Heart left ventricle (tissue), 16 donors: ENCODE results near the gene CLEC4G. TPM values are rescaled to one million over a fixed set of nuclear protein-coding genes. Genes with fewer than 3 reads are reported as not detected.

Source experiments
- ATAC-seq, 4 donors: fragments of 200-7000 bp; cut with Tn5 transposase; one replicate each; pipeline ENCODE4 v1.9.1; 2020 to 2022; ENCODE audit warnings: moderate library complexity in 4 of 4, mild to moderate bottlenecking in 3 of 4, moderate number of reproducible peaks in 1 of 4
- DNase-seq, 5 donors: peaks; one replicate each; pipeline ENCODE4 v3.0.0-alpha.2; 2020
- H3K27ac ChIP-seq, 12 donors: fragments of 200-600 bp; sonication (generic) in 4 of 12; one replicate each; pipeline versions ENCODE4 v1.5.0 to v1.8.0; 2016 to 2022; ENCODE audit warnings: mild to moderate bottlenecking in 2 of 12
- H3K27me3 ChIP-seq, 9 donors: fragments of 200-600 bp; sonication (generic) in 2 of 9; one replicate each; pipeline versions ENCODE4 v1.5.1 to v1.8.0; 2016 to 2022; ENCODE audit warnings: mild to moderate bottlenecking in 3 of 9
- H3K36me3 ChIP-seq, 9 donors: fragments of 200-600 bp; sonication (generic) in 2 of 9; one replicate each; pipeline versions ENCODE4 v1.5.0 to v1.8.0; 2018 to 2022; ENCODE audit warnings: mild to moderate bottlenecking in 2 of 9
- H3K4me1 ChIP-seq, 12 donors: fragments of 200-600 bp; sonication (generic) in 4 of 12; one replicate each; pipeline versions ENCODE4 v1.5.0 to v1.8.0; 2016 to 2022; ENCODE audit warnings: mild to moderate bottlenecking in 3 of 12
- H3K4me3 ChIP-seq, 12 donors: fragments of 200-600 bp; sonication (generic) in 4 of 12; one replicate each; pipeline versions ENCODE4 v1.5.0 to v1.8.0; 2017 to 2022; ENCODE audit warnings: mild to moderate bottlenecking in 9 of 12, moderate library complexity in 4 of 12
- H3K9me3 ChIP-seq, 12 donors: fragments of 200-600 bp; sonication (generic) in 4 of 12; one replicate each; pipeline versions ENCODE4 v1.5.0 to v1.8.0; 2016 to 2022; ENCODE audit warnings: mild to moderate bottlenecking in 1 of 12
- CTCF ChIP-seq, 12 donors: fragments of 200-600 bp; sonication (generic) in 4 of 12; IDR thresholded peaks; one replicate each; pipeline versions ENCODE4 v1.5.0 to v1.8.0; 2018 to 2022; ENCODE audit warnings: antibody characterized with exemption in 12 of 12, mild to moderate bottlenecking in 5 of 12
- POLR2A ChIP-seq, 2 donors: fragments of 450-650 bp; IDR thresholded peaks; one replicate each; pipeline ENCODE4 v1.6.1; 2017; ENCODE audit warnings: antibody characterized with exemption in 2 of 2, mild to moderate bottlenecking in 2 of 2, moderate library complexity in 2 of 2
- WGBS, 4 donors: extraction: QIAGEN DNeasy Blood & Tissue Kit in 2 of 4; methylation state at CpG; one replicate each; pipeline versions ENCODE4 v1.1.5 to v1.1.7; 2013 to 2018; 5-methylcytosine and 5-hydroxymethylcytosine counted together
- intact Hi-C, 10 donors: fragments of 100-400 bp; cut with DNase I; formaldehyde crosslinking; loops; one replicate each; pipeline versions ENCODE4 v1.11.1 to v1.14.2; 2022
- polyA plus RNA-seq, 2 donors: library from polyadenylated mRNA; stranded (reverse); fragments of 200-250 nt; gene quantifications; one replicate each; pipeline ENCODE4 v1.2.3, GENCODE V29; 2013
- total RNA-seq, 9 donors: library from RNA; depleted of rRNA in 2 of 9; stranded (reverse); fragments of >200 nt in 2 of 9; fragmentation: NEBNext Ultra II Directional in 3 of 9; extraction: Animal tissue kit (Norgen Biotek cat#: 25700) in 3 of 9; gene quantifications; one replicate each; pipeline versions ENCODE4 v1.1.0 to v1.2.4, GENCODE V29; 2016 to 2023
- donor health status: ischemic (EF 13 %, LVEDD 7.1; RV severe dilation, severe dysfunction).
- donor health status: healthy with polysubstance abuse.
- donor health status: DM: no; HTN: yes; CAD: no.
- donor health status: DM: no; HTN: no; CAD: no.
- donor health status: ischemic (EF 25% LVEDD 6.9; RV normal size, moderate dysfunction).
- donor health status: ischemic (EF 25% LVEDD 5.7; RV mildly dilated, moderate dysfunction).
- donor health status: healthy.
- donor health status: DM: yes; HTN: yes; CAD: no.
- donor health status: ischemic (EF 35%, LVEDD 5.7; RV mildly dilated, moderate dysfunction).
- donor health status: nonischemic (EF 11% LVEDD 7.7; RV severe dilation, severe dysfunction).
- donor health status: DM: yes; HTN: yes; CAD: no.
- donor health status: PGD.
- donor health status: ischemic (EF 29% LVEDD 5.4; RV normal size, mild dysfunction).
- donor health status: nonischemic (EF 23%, LVEDD 6.1; RV moderate dilation, normal function).

Gene CLEC4G
- total and polyA plus RNA-seq, 11 donors = 0.22 to 6.4 (median 0.87) TPM; not detected in 1

DNA sequence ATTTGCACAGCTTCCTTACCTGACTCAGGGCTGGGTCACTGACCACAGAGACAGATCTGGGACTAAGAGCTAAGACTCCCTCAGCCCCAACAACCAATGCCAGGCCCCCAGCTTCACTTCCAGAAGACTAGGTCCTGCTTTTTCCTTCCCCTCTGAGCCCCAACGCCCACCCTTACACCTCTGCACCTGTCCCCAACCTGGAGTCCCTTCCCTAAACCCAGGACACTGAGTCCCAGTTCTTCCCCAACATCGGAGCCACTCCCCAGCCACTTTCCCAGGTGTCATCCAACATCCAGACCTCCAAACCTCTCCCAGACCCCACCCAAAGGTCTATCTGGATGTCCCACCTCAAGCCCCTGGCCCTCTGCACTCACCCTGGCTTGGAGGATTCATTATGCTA, 32.9 kb downstream of the CLEC4G start:
- no peak for DNase-seq
- intact Hi-C loops = no loop called here
- H3K4me3 ChIP-seq = no peak overlapping the region
- H3K4me1 ChIP-seq = peaks cover 0 to 12% (median 0%) of the 10 kb centered on the region in 12 donors
- no peak for ATAC-seq
- no peaks in the 10 kb centered on the region for H3K9me3 ChIP-seq
- H3K36me3 ChIP-seq = no peaks in the 10 kb centered on the region
- TF ChIP-seq CTCF (IDR thresholded peaks at IDR 0.05) = no peak
- TF ChIP-seq POLR2A (IDR thresholded peaks at IDR 0.05) = no peak
- 41 to 58% (median 44%) methylated on average over 2 of the region's 2 CpGs for WGBS, 4 donors
- H3K27me3 ChIP-seq = peaks cover 0 to 56% (median 19%) of the 10 kb centered on the region in 9 donors
- no peak overlapping the region for H3K27ac ChIP-seq

DNA sequence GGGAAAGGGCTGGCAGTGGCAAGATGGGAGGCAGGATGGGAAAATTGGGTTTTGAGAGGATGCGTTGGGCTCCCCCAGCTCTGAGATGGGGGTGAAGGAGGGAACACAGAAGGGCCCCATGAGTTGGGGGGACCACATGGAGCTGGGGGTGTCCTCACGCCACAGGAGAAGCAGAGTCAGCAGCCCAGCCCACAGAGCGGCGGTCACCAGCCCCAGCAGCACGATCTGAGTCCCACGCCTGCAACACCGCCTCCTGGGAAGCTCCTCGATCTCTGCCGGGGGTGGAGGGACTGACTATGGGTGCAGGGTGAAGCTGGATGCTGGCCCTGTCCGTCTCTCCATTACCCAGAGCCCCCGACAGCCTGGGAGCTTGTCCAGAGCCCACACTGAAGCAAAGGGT, 33.3 kb downstream of the CLEC4G start:
- Histone ChIP-seq H3K27me3 (peaks cover 0 to 53% (median 19%) of the 10 kb centered on the region in 9 donors), H3K4me1 (peaks cover 0 to 9% (median 0%) of the 10 kb centered on the region in 12 donors), H3K9me3 (no peaks in the 10 kb centered on the region), H3K27ac (no peak overlapping the region), H3K4me3 (no peak overlapping the region), H3K36me3 (no peaks in the 10 kb centered on the region)
- DNase-seq (no peak), ATAC-seq (no peak)
- intact Hi-C loops = no loop called here
- TF ChIP-seq CTCF (IDR thresholded peaks at IDR 0.05) (no peak), POLR2A (IDR thresholded peaks at IDR 0.05) (no peak)
- 22 to 32% (median 27%) methylated on average over 11 of the region's 11 CpGs for WGBS, 4 donors

- TF ChIP-seq POLR2A (IDR thresholded peaks at IDR 0.05) (no peak), CTCF (IDR thresholded peaks at IDR 0.05) (no peak)
- H3K36me3 ChIP-seq = no peaks in the 10 kb centered on the region
- H3K27me3 ChIP-seq = peaks cover 0 to 52% (median 19%) of the 10 kb centered on the region in 9 donors
- intact Hi-C loops = no loop called here
- H3K4me1 ChIP-seq = peaks cover 0 to 9% (median 0%) of the 10 kb centered on the region in 12 donors
- no peaks in the 10 kb centered on the region for H3K9me3 ChIP-seq
- 78 to 83% (median 79%) methylated on average over 10 of the region's 10 CpGs for whole genome bisulfite sequencing, 4 donors
- no peak overlapping the region for H3K4me3 ChIP-seq
- ATAC-seq (no peak), DNase-seq (no peak)
- no peak overlapping the region for H3K27ac ChIP-seq
These were observed 34.1 kb downstream of the CLEC4G start for GRCh38 chr19:7697721-7698287.

GRCh38 chr19:7694499-7694898, 37.4 kb downstream of the CLEC4G start:
- DNase-seq = no peak
- Histone ChIP-seq H3K36me3 (no peaks in the 10 kb centered on the region), H3K9me3 (no peaks in the 10 kb centered on the region), H3K27ac (no peak overlapping the region), H3K27me3 (peaks cover 0 to 42% (median 14%) of the 10 kb centered on the region in 9 donors), H3K4me3 (no peak overlapping the region), H3K4me1 (peaks cover 0 to 3% (median 0%) of the 10 kb centered on the region in 12 donors)
- no peak for ATAC-seq
- WGBS, 4 donors = 46 to 62% (median 53%) methylated on average over 4 of the region's 4 CpGs
- TF ChIP-seq POLR2A (IDR thresholded peaks at IDR 0.05) (no peak), CTCF (IDR thresholded peaks at IDR 0.05) (no peak)
- intact Hi-C loops = no loop called here
